GM12878 (cell line): Measurements from ENCODE around the gene HOXC5. TPM values are rescaled to one million over a fixed set of nuclear protein-coding genes. Genes with fewer than 3 reads are reported as not detected.

Experiments used
- ATAC-seq: fragments of 200-7000 bp; cut with Tn5 transposase; 3 replicates; pipeline ENCODE4 v1.9.1; 2020; ENCODE audit warnings: mild to moderate bottlenecking, moderate library complexity
- BruUV-seq: library from RNA; stranded (reverse); fragments of 400-500 nt; replicated peaks from 2 replicates; lab custom pipeline; 2021; lab: Mats Ljungman, UMichigan
- CTCF ChIA-PET: fragments of 300-600 bp; sonication (Branson Sonifier 250); formaldehyde crosslinking; extraction: SDS; loops from one replicate; lab custom pipeline; 2021; ENCODE audit warnings: inconsistent platforms; lab: Yijun Ruan, JAX
- POLR2A ChIA-PET: fragments of 350-600 bp; formaldehyde crosslinking; extraction: SDS; loops from one replicate; lab custom pipeline; 2021; ENCODE audit warnings: inconsistent platforms; lab: Charles Lee
- RAD21 ChIA-PET: fragments of 300-600 bp; sonication (Branson Sonifier 250); formaldehyde crosslinking; loops from one replicate; lab custom pipeline; 2023; ENCODE audit warnings: antibody characterized with exemption; ENCODE audit not compliant: unreplicated experiment; lab: Charles Lee
- SMC1A ChIA-PET: fragments of 300-600 bp; sonication (Branson Sonifier 250); formaldehyde crosslinking; loops from one replicate; lab custom pipeline; 2023; ENCODE audit not compliant: unreplicated experiment, uncharacterized antibody; lab: Charles Lee
- DNase-seq: peaks from one replicate; pipeline ENCODE4 v3.0.0-alpha.2; 2011; ENCODE audit warnings: low read depth, low spot score
- FAIRE-seq: peaks from 3 replicates; lab custom pipeline; 2011; peaks lifted over from hg19 to GRCh38; lab: Jason Lieb, UNC
- H2AFZ ChIP-seq: 2 replicates; pipeline ENCODE4 v1.6.0; 2011; ENCODE audit warnings: low read depth, low read length, control low read depth; ENCODE audit not compliant: control insufficient read depth
- H3K27ac ChIP-seq: 2 replicates; pipeline ENCODE4 v1.5.1; 2011; ENCODE audit warnings: control low read depth; ENCODE audit not compliant: control insufficient read depth, insufficient read depth
- H3K27me3 ChIP-seq, 2 experiments: replicated peaks in 1 of 2; 2 replicates each; pipeline versions ENCODE4 v1.6.0 to v1.6.1; 2011; ENCODE audit warnings: low read length in 1 of 2; ENCODE audit not compliant: control insufficient read depth in 2 of 2, insufficient read depth in 2 of 2
- H3K36me3 ChIP-seq, 2 experiments: 2 replicates each; pipeline ENCODE4 v1.5.1; 2011; ENCODE audit warnings: low read length in 1 of 2; ENCODE audit not compliant: control insufficient read depth in 2 of 2, insufficient read depth in 2 of 2
- H3K4me1 ChIP-seq: 2 replicates; pipeline ENCODE4 v1.6.1; 2011; ENCODE audit warnings: mild to moderate bottlenecking, low read length, moderate library complexity, mixed read lengths; ENCODE audit not compliant: control insufficient read depth, insufficient read depth
- H3K4me2 ChIP-seq: 2 replicates; pipeline ENCODE4 v1.6.0; 2011; ENCODE audit warnings: control low read depth; ENCODE audit not compliant: control insufficient read depth, insufficient read depth
- H3K4me3 ChIP-seq: fragments of 200-600 bp; sonication (generic); 2 replicates; pipeline ENCODE4 v1.5.1; 2016
- H3K79me2 ChIP-seq: 2 replicates; pipeline ENCODE4 v1.6.0; 2011; ENCODE audit warnings: low read length; ENCODE audit not compliant: control insufficient read depth, insufficient read depth
- H3K9ac ChIP-seq: 2 replicates; pipeline ENCODE4 v1.8.0; 2011; ENCODE audit warnings: low read length, control low read depth, mixed read lengths; ENCODE audit not compliant: control insufficient read depth, insufficient read depth
- H3K9me3 ChIP-seq: replicated peaks from 3 replicates; pipeline ENCODE4 v1.5.1; 2011; ENCODE audit warnings: mild to moderate bottlenecking, low read length; ENCODE audit not compliant: control insufficient read depth, insufficient read depth
- H4K20me1 ChIP-seq: 2 replicates; pipeline ENCODE4 v1.6.0; 2011; ENCODE audit not compliant: control insufficient read depth, insufficient read depth
- BRCA1 ChIP-seq: IDR thresholded peaks from 2 replicates; pipeline ENCODE4 v1.6.1; 2011; ENCODE audit warnings: low read depth, low read length, improper control_type of control experiment
- MYC ChIP-seq: IDR thresholded peaks from 2 replicates; pipeline ENCODE4 v1.6.1; 2011; ENCODE audit warnings: mild to moderate bottlenecking, low read length, moderate library complexity, inconsistent platforms; ENCODE audit not compliant: insufficient read depth, insufficient replicate concordance, insufficient read length, severe bottlenecking
- POLR2AphosphoS2 ChIP-seq: IDR thresholded peaks from 2 replicates; pipeline ENCODE4 v1.6.1; 2011; ENCODE audit warnings: low read depth, mild to moderate bottlenecking, low read length, improper control_type of control experiment, moderate library complexity
- PRDM15 ChIP-seq: fragments of 450-650 bp; formaldehyde crosslinking; IDR thresholded peaks from 2 replicates; pipeline ENCODE4 v1.4.0; 2020; ENCODE audit warnings: mild to moderate bottlenecking, moderate library complexity
- SUPT20H ChIP-seq: IDR thresholded peaks from 2 replicates; pipeline ENCODE4 v1.6.1; 2011; ENCODE audit warnings: low read depth, mild to moderate bottlenecking, low read length, moderate library complexity, borderline replicate concordance; ENCODE audit not compliant: control insufficient read depth
- ZNF384 ChIP-seq: IDR thresholded peaks from 2 replicates; pipeline ENCODE4 v1.6.1; 2012; ENCODE audit warnings: low read depth, mild to moderate bottlenecking, low read length, improper control_type of control experiment, borderline replicate concordance
- WGBS: methylation state at CpG from one replicate; pipeline ENCODE4 v1.1.6; 2016; ENCODE audit warnings: low lambda C conversion rate; ENCODE audit not compliant: insufficient replicate concordance, insufficient coverage; ENCODE audit errors: missing lambda C conversion rate; 5-methylcytosine and 5-hydroxymethylcytosine counted together
- in situ Hi-C: fragments of 300-500 bp; cut with MboI; formaldehyde crosslinking; loops from 9 replicates; pipeline ENCODE4 v1.14.3; 2018; ENCODE audit warnings: mixed read lengths
- intact Hi-C: fragments of 100-400 bp; cut with micrococcal nuclease; formaldehyde crosslinking; loops from one replicate; pipeline ENCODE4 v1.14.2; 2022; ENCODE audit not compliant: unreplicated experiment
- polyA plus RNA-seq, 11 experiments: library from polyadenylated mRNA; depleted of rRNA in 4 of 11; unstranded in 6 of 11; stranded (reverse) in 5 of 11; fragments of >200 nt; fragmentation: Nextera tagmentation in 4 of 11; fragmentation: Illumina TruSeq in 1 of 11; extraction: Ambion mirVana in 4 of 11; extraction: Trizol in 1 of 11; gene quantifications; 1 replicate in 1 of 11; 2 replicates in 10 of 11; pipeline versions ENCODE4 v1.2.1 to v1.2.3, GENCODE V29; 2011 to 2016; ENCODE audit warnings: inconsistent platforms in 2 of 11, missing spikeins in 2 of 11, low read depth in 1 of 11
- total RNA-seq, 4 experiments: library from RNA; depleted of rRNA in 3 of 4; stranded (reverse); fragments of >200 nt in 3 of 4; fragmentation: Illumina TruSeq in 1 of 4; extraction: Trizol in 1 of 4; gene quantifications; 2 replicates each; pipeline versions ENCODE4 v1.2.1 to v1.2.3, GENCODE V29; 2013 to 2021
- TF ChIP-seq, protein P1 (sequence below): fragments of 450-650 bp; IDR thresholded peaks from 2 replicates; pipeline ENCODE4 v1.6.1; 2017; ENCODE audit warnings: mild to moderate bottlenecking, moderate library complexity
- TF ChIP-seq, protein P2 (sequence below): IDR thresholded peaks from 2 replicates; pipeline ENCODE4 v1.6.1; 2011; ENCODE audit warnings: borderline replicate concordance, low read depth, mild to moderate bottlenecking, moderate library complexity, low read length; ENCODE audit not compliant: insufficient read depth, poor library complexity, severe bottlenecking

Gene HOXC5
- total and polyA plus RNA-seq, 10 of the 15 experiments (the other 5 are each of a cell fraction or from before 2014, with no cell fraction given), result 0.11 TPM; not detected in 9

DNA sequence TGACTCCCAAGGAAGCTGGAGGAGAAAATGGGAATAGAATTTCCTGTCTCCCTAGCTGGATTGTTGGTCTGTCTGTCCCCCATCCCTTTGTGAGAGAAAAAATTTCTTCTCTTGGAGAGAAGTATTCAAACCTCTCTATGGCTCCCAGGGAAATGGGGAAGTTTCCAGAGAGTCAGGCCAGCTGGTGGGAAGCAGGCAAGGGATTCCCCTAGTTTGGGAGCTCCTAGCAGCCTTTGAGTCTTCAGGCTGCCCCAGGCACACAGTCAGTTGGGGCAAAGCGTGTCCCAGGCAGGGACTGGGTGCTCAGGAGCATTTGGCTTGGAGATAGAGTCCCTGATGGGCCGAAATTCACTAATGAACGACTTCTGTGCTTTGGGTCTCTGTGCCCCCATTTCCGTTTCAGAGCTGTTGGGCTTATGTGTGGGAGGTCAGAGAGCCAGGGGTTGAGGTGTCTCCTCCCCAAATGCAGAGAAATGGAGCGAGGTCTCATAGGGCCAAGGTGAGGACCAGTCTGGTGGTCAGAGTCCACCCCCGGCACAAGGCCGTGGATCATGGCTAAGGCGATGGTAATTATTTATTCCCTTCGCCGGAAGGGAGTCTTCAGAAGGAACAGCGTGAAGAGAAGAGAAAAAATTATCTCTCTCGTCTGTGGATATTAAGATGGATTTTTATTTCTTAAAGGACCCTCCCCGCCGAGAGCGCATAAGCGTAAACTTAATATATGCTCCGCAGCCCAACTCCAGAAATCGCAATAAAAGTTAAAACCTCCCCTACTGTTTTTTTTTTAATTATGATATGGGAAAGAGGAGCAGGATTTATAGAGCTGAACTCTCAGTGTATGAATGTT is 39.5 kb upstream of the HOXC5 start (continued):
- TF ChIP-seq BRCA1 (no peak), MYC (no peak)

- POLR2A ChIA-PET, result no interaction called here
- TF ChIP-seq ZNF384 (no peak), SUPT20H (no peak), POLR2AphosphoS2 (no peak), PRDM15 (no peak)
- TF ChIP-seq, protein P1, sequence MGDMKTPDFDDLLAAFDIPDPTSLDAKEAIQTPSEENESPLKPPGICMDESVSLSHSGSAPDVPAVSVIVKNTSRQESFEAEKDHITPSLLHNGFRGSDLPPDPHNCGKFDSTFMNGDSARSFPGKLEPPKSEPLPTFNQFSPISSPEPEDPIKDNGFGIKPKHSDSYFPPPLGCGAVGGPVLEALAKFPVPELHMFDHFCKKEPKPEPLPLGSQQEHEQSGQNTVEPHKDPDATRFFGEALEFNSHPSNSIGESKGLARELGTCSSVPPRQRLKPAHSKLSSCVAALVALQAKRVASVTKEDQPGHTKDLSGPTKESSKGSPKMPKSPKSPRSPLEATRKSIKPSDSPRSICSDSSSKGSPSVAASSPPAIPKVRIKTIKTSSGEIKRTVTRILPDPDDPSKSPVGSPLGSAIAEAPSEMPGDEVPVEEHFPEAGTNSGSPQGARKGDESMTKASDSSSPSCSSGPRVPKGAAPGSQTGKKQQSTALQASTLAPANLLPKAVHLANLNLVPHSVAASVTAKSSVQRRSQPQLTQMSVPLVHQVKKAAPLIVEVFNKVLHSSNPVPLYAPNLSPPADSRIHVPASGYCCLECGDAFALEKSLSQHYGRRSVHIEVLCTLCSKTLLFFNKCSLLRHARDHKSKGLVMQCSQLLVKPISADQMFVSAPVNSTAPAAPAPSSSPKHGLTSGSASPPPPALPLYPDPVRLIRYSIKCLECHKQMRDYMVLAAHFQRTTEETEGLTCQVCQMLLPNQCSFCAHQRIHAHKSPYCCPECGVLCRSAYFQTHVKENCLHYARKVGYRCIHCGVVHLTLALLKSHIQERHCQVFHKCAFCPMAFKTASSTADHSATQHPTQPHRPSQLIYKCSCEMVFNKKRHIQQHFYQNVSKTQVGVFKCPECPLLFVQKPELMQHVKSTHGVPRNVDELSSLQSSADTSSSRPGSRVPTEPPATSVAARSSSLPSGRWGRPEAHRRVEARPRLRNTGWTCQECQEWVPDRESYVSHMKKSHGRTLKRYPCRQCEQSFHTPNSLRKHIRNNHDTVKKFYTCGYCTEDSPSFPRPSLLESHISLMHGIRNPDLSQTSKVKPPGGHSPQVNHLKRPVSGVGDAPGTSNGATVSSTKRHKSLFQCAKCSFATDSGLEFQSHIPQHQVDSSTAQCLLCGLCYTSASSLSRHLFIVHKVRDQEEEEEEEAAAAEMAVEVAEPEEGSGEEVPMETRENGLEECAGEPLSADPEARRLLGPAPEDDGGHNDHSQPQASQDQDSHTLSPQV, result no peak
- TF ChIP-seq, protein P2, sequence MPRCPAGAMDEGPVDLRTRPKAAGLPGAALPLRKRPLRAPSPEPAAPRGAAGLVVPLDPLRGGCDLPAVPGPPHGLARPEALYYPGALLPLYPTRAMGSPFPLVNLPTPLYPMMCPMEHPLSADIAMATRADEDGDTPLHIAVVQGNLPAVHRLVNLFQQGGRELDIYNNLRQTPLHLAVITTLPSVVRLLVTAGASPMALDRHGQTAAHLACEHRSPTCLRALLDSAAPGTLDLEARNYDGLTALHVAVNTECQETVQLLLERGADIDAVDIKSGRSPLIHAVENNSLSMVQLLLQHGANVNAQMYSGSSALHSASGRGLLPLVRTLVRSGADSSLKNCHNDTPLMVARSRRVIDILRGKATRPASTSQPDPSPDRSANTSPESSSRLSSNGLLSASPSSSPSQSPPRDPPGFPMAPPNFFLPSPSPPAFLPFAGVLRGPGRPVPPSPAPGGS, result no peak
Measured at GRCh38 chr12:53994009-53994263, 38.9 kb upstream of the HOXC5 start.

More at GRCh38 chr12:53994009-53994263, 38.9 kb upstream of the HOXC5 start:
- Histone ChIP-seq H2AFZ (no peak overlapping the region), H3K27ac (no peak overlapping the region), H3K79me2 (no peaks in the 10 kb centered on the region), H3K36me3 (no peaks in the 10 kb centered on the region), H3K9me3 (no peaks in the 10 kb centered on the region), H3K4me3 (no peak overlapping the region), H3K27me3 (peaks cover 29 to 55% of the 10 kb centered on the region in 2 experiments), H4K20me1 (no peaks in the 10 kb centered on the region), H3K4me2 (no peak overlapping the region), H3K4me1 (peaks cover 14% of the 10 kb centered on the region), H3K9ac (no peak overlapping the region)
- intact Hi-C loops, result no loop called here
- SMC1A ChIA-PET, result no interaction called here
- ATAC-seq, result no peak
- RAD21 ChIA-PET, result no interaction called here
- WGBS, result 11% methylated on average over 18 of the region's 19 CpGs
- CTCF ChIA-PET, result interaction anchor here (1.5 kb wide), 1 partner anchor 12 kb away, joined by 3 read pairs; no protein-coding TSS in a partner anchor
- no peak for FAIRE-seq
- in situ Hi-C loops, result no loop called here
- BruUV-seq, result no TSS peak
- DNase-seq, result no peak
